Activated naive CD8-positive, alpha-beta T cell (primary cell): Measurements from ENCODE around the gene ARSB.

Source experiments
- H3K27ac Mint-ChIP-seq: one replicate; pipeline ENCODE4 v1.8.0; 2021; ENCODE audit warnings: mixed read lengths
- H3K27me3 Mint-ChIP-seq: one replicate; pipeline ENCODE4 v1.8.0; 2021; ENCODE audit warnings: mixed read lengths
- H3K36me3 Mint-ChIP-seq: one replicate; pipeline ENCODE4 v1.8.0; 2021; ENCODE audit warnings: mixed read lengths
- H3K4me1 Mint-ChIP-seq: one replicate; pipeline ENCODE4 v1.8.0; 2021; ENCODE audit warnings: low read depth, mixed read lengths
- H3K4me3 Mint-ChIP-seq: one replicate; pipeline ENCODE4 v1.8.0; 2021; ENCODE audit warnings: mild to moderate bottlenecking, mixed read lengths
- H3K9me3 Mint-ChIP-seq: one replicate; pipeline ENCODE4 v1.8.0; 2021; ENCODE audit warnings: low read depth, mixed read lengths

Gene ARSB

GRCh38 chr5:78979909-78980308 is 5.2 kb downstream of the ARSB start:
- Mint-ChIP-seq H3K4me3 (no peak overlapping the region), H3K27ac (no peak overlapping the region), H3K36me3 (peaks cover 3% of the 10 kb centered on the region), H3K27me3 (no peaks in the 10 kb centered on the region), H3K4me1 (peaks cover 35% of the 10 kb centered on the region), H3K9me3 (no peaks in the 10 kb centered on the region)

GRCh38 chr5:78979117-78979742 is 5.9 kb downstream of the ARSB start:
- Mint-ChIP-seq H3K9me3 (no peaks in the 10 kb centered on the region), H3K27me3 (no peaks in the 10 kb centered on the region), H3K4me1 (peaks cover 35% of the 10 kb centered on the region), H3K4me3 (no peak overlapping the region), H3K36me3 (peaks cover 3% of the 10 kb centered on the region), H3K27ac (no peak overlapping the region)

GRCh38 chr5:78975035-78975434 is 10.1 kb downstream of the ARSB start:
- Mint-ChIP-seq H3K27me3 (no peaks in the 10 kb centered on the region), H3K36me3 (peaks cover 3% of the 10 kb centered on the region), H3K4me3 (no peak overlapping the region), H3K9me3 (no peaks in the 10 kb centered on the region), H3K27ac (no peak overlapping the region), H3K4me1 (peaks cover 12% of the 10 kb centered on the region)

GRCh38 chr5:78974601-78975000 is 10.5 kb downstream of the ARSB start:
- no peak overlapping the region for H3K4me3 Mint-ChIP-seq
- peaks cover 11% of the 10 kb centered on the region for H3K4me1 Mint-ChIP-seq
- no peaks in the 10 kb centered on the region for H3K9me3 Mint-ChIP-seq
- no peaks in the 10 kb centered on the region for H3K27me3 Mint-ChIP-seq
- peaks cover 3% of the 10 kb centered on the region for H3K36me3 Mint-ChIP-seq
- no peak overlapping the region for H3K27ac Mint-ChIP-seq

- Mint-ChIP-seq H3K4me1 (peaks cover 5% of the 10 kb centered on the region), H3K27ac (no peak overlapping the region), H3K9me3 (no peaks in the 10 kb centered on the region), H3K4me3 (no peak overlapping the region), H3K27me3 (no peaks in the 10 kb centered on the region), H3K36me3 (peaks cover under 1% of the 10 kb centered on the region)
Measured at GRCh38 chr5:78974011-78974410, 11.1 kb downstream of the ARSB start.

GRCh38 chr5:78972654-78973428 is 12.3 kb downstream of the ARSB start:
- Mint-ChIP-seq H3K36me3 (peaks cover 2% of the 10 kb centered on the region), H3K27me3 (no peaks in the 10 kb centered on the region), H3K27ac (no peak overlapping the region), H3K9me3 (no peaks in the 10 kb centered on the region), H3K4me3 (no peak overlapping the region), H3K4me1 (peaks cover 2% of the 10 kb centered on the region)

- no peak overlapping the region for H3K4me3 Mint-ChIP-seq
- peaks cover 4% of the 10 kb centered on the region for H3K36me3 Mint-ChIP-seq
- no peak overlapping the region for H3K27ac Mint-ChIP-seq
- no peaks in the 10 kb centered on the region for H3K4me1 Mint-ChIP-seq
- no peaks in the 10 kb centered on the region for H3K9me3 Mint-ChIP-seq
- no peaks in the 10 kb centered on the region for H3K27me3 Mint-ChIP-seq
Measured at GRCh38 chr5:78971998-78972397, 13.1 kb downstream of the ARSB start.

GRCh38 chr5:78968781-78969180 is 16.3 kb downstream of the ARSB start:
- H3K4me3 Mint-ChIP-seq, result no peak overlapping the region
- H3K27me3 Mint-ChIP-seq, result no peaks in the 10 kb centered on the region
- H3K4me1 Mint-ChIP-seq, result no peaks in the 10 kb centered on the region
- H3K9me3 Mint-ChIP-seq, result no peaks in the 10 kb centered on the region
- H3K36me3 Mint-ChIP-seq, result peaks cover 8% of the 10 kb centered on the region
- no peak overlapping the region for H3K27ac Mint-ChIP-seq

GRCh38 chr5:78964889-78965288 is 20.2 kb downstream of the ARSB start:
- Mint-ChIP-seq H3K9me3 (no peaks in the 10 kb centered on the region), H3K36me3 (peaks cover 16% of the 10 kb centered on the region), H3K27me3 (no peaks in the 10 kb centered on the region), H3K4me3 (no peak overlapping the region), H3K27ac (no peak overlapping the region), H3K4me1 (no peaks in the 10 kb centered on the region)

GRCh38 chr5:78961743-78962142 is 23.4 kb downstream of the ARSB start:
- Mint-ChIP-seq H3K36me3 (peaks cover 15% of the 10 kb centered on the region), H3K27me3 (no peaks in the 10 kb centered on the region), H3K4me3 (no peak overlapping the region), H3K9me3 (no peaks in the 10 kb centered on the region), H3K4me1 (no peaks in the 10 kb centered on the region), H3K27ac (no peak overlapping the region)

GRCh38 chr5:78959767-78960166 is 25.3 kb downstream of the ARSB start:
- Mint-ChIP-seq H3K27ac (no peak overlapping the region), H3K9me3 (no peaks in the 10 kb centered on the region), H3K4me3 (no peak overlapping the region), H3K4me1 (no peaks in the 10 kb centered on the region), H3K27me3 (no peaks in the 10 kb centered on the region), H3K36me3 (peaks cover 19% of the 10 kb centered on the region)

- Mint-ChIP-seq H3K9me3 (no peaks in the 10 kb centered on the region), H3K4me1 (no peaks in the 10 kb centered on the region), H3K36me3 (peaks cover 21% of the 10 kb centered on the region), H3K27me3 (no peaks in the 10 kb centered on the region), H3K4me3 (no peak overlapping the region), H3K27ac (no peak overlapping the region)
Measured at GRCh38 chr5:78958672-78959445, 26.3 kb downstream of the ARSB start.

GRCh38 chr5:78956901-78957300 is 28.2 kb downstream of the ARSB start:
- Mint-ChIP-seq H3K4me1 (no peaks in the 10 kb centered on the region), H3K36me3 (peaks cover 15% of the 10 kb centered on the region), H3K27ac (no peak overlapping the region), H3K4me3 (no peak overlapping the region), H3K27me3 (no peaks in the 10 kb centered on the region), H3K9me3 (no peaks in the 10 kb centered on the region)

- Mint-ChIP-seq H3K4me3 (no peak overlapping the region), H3K36me3 (peaks cover 21% of the 10 kb centered on the region)
Measured at GRCh38 chr5:78953092-78953800, 31.9 kb downstream of the ARSB start.

GRCh38 chr5:78930721-78931120 is 54.4 kb downstream of the ARSB start:
- Mint-ChIP-seq H3K4me1 (no peaks in the 10 kb centered on the region), H3K27ac (no peak overlapping the region), H3K4me3 (no peak overlapping the region), H3K27me3 (no peaks in the 10 kb centered on the region), H3K9me3 (no peaks in the 10 kb centered on the region), H3K36me3 (peaks cover 7% of the 10 kb centered on the region)

More at GRCh38 chr5:78953092-78953800, 31.9 kb downstream of the ARSB start:
- H3K27me3 Mint-ChIP-seq, result no peaks in the 10 kb centered on the region
- H3K4me1 Mint-ChIP-seq, result no peaks in the 10 kb centered on the region
- H3K27ac Mint-ChIP-seq, result no peak overlapping the region
- no peaks in the 10 kb centered on the region for H3K9me3 Mint-ChIP-seq
